Osteoblast (primary cell): ENCODE results near the gene NFKBIZ. TPM values are rescaled to one million over a fixed set of nuclear protein-coding genes. Genes with fewer than 3 reads are reported as not detected.

ENCODE experiments used
- DNase-seq: peaks from one replicate; pipeline ENCODE4 v3.0.0; 2011; ENCODE audit warnings: low spot score, mixed read lengths; ENCODE audit not compliant: insufficient read length; ENCODE audit errors: missing footprints
- H2AFZ ChIP-seq: 2 replicates; pipeline ENCODE4 v1.6.0; 2011; ENCODE audit warnings: mild to moderate bottlenecking, low read length
- H3K27ac ChIP-seq: 2 replicates; pipeline ENCODE4 v1.5.1; 2011; ENCODE audit warnings: mild to moderate bottlenecking, low read depth, low read length, moderate library complexity
- H3K27me3 ChIP-seq: 2 replicates; pipeline ENCODE4 v1.6.0; 2012; ENCODE audit warnings: mild to moderate bottlenecking, control low read depth, inconsistent platforms, low read length, moderate library complexity; ENCODE audit not compliant: insufficient read depth
- H3K36me3 ChIP-seq: 2 replicates; pipeline ENCODE4 v1.5.1; 2011; ENCODE audit warnings: mild to moderate bottlenecking, low read length, control low read depth, moderate library complexity; ENCODE audit not compliant: insufficient read depth
- H3K4me1 ChIP-seq: 2 replicates; pipeline ENCODE4 v1.5.1; 2011; ENCODE audit warnings: mild to moderate bottlenecking, low read length, control low read depth, moderate library complexity; ENCODE audit not compliant: insufficient read depth
- H3K4me2 ChIP-seq: 2 replicates; pipeline ENCODE4 v1.6.0; 2011; ENCODE audit warnings: mild to moderate bottlenecking, low read length; ENCODE audit not compliant: insufficient read depth
- H3K4me3 ChIP-seq: fragments of 200-600 bp; sonication (generic); 3 replicates; pipeline ENCODE4 v1.5.1; 2012; ENCODE audit warnings: mild to moderate bottlenecking, low read length, inconsistent platforms; ENCODE audit not compliant: insufficient read depth
- H3K79me2 ChIP-seq: 2 replicates; pipeline ENCODE4 v1.6.0; 2012; ENCODE audit warnings: mild to moderate bottlenecking, low read length, control low read depth, inconsistent platforms; ENCODE audit not compliant: insufficient read depth
- H3K9me3 ChIP-seq: 2 replicates; pipeline ENCODE4 v1.5.1; 2011; ENCODE audit warnings: low read depth, low read length, control low read depth
- H4K20me1 ChIP-seq: 2 replicates; pipeline ENCODE4 v1.6.0; 2012; ENCODE audit warnings: mild to moderate bottlenecking, low read length, control low read depth; ENCODE audit not compliant: insufficient read depth
- total RNA-seq: library from RNA; depleted of rRNA; stranded (reverse); fragments of >200 nt; gene quantifications from 2 replicates; pipeline ENCODE4 v1.2.3, GENCODE V29; 2012
- TF ChIP-seq, protein P1 (sequence below): IDR thresholded peaks from 2 replicates; pipeline ENCODE4 v1.5.1; 2011; ENCODE audit warnings: mild to moderate bottlenecking, low read depth, low read length, moderate library complexity; ENCODE audit errors: extremely low read depth

Gene NFKBIZ
- total RNA-seq, 1 donor = 55.0 TPM

DNA sequence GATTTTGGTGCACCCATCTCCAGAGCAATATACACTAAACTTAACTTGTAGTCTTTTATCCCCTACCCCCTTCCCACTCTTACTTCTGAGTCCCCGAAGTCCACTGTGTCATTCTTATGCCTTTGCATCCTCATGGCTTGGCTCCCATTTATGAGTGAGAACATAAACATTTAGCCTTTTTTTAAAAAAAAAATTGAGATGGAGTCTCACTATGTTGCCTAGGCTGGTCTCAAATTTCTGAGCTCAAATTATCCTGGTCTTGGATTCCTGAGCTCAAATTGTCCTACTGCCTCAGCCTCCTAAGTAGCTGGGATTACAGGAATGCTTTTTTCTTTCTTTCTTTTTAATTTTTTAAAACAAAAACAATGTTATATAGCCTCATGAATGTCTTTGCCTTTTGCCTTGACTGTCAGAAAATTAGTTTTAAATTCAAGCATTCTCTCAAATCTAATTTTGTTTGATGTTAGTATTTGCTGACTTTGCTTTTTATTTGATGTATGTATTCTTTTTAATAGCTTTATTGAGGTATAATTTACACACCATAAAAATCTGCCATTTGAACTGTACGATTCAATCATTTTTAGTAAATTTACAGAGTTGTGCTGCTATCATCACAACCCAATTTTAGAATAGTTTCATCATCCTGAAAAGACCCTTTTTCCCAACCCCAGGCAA lies 46.9 kb downstream of the NFKBIZ start:
- TF ChIP-seq, protein P1, sequence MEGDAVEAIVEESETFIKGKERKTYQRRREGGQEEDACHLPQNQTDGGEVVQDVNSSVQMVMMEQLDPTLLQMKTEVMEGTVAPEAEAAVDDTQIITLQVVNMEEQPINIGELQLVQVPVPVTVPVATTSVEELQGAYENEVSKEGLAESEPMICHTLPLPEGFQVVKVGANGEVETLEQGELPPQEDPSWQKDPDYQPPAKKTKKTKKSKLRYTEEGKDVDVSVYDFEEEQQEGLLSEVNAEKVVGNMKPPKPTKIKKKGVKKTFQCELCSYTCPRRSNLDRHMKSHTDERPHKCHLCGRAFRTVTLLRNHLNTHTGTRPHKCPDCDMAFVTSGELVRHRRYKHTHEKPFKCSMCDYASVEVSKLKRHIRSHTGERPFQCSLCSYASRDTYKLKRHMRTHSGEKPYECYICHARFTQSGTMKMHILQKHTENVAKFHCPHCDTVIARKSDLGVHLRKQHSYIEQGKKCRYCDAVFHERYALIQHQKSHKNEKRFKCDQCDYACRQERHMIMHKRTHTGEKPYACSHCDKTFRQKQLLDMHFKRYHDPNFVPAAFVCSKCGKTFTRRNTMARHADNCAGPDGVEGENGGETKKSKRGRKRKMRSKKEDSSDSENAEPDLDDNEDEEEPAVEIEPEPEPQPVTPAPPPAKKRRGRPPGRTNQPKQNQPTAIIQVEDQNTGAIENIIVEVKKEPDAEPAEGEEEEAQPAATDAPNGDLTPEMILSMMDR = no peak
- H3K79me2 ChIP-seq = no peaks in the 10 kb centered on the region
- no peaks in the 10 kb centered on the region for H3K9me3 ChIP-seq
- H3K4me3 ChIP-seq = no peak overlapping the region
- no peaks in the 10 kb centered on the region for H3K4me1 ChIP-seq
- no peaks in the 10 kb centered on the region for H4K20me1 ChIP-seq
- no peak overlapping the region for H2AFZ ChIP-seq
- no peaks in the 10 kb centered on the region for H3K27me3 ChIP-seq
- no peaks in the 10 kb centered on the region for H3K36me3 ChIP-seq
- no peak overlapping the region for H3K27ac ChIP-seq
- H3K4me2 ChIP-seq = no peak overlapping the region
- DNase-seq = no peak

DNA sequence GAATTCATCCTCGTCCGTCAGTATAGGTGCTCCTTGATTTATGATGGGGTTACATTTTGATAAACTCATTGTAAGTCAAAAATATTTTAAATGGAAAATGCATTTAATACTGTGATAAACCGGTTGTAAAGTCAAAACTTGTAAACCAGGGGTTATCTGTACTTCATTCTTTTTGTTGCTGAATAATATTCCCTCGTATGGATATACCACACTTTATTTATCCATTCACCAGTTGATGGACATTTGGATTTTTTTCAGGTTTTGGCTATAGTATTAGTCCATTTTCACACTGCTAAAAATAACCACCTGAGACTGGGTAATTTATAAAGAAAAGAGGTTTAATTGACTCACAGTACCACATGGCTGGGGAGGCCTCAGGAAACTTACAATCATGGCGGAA lies 47.7 kb downstream of the NFKBIZ start:
- no peaks in the 10 kb centered on the region for H4K20me1 ChIP-seq
- H3K4me3 ChIP-seq = no peak overlapping the region
- DNase-seq = no peak
- no peak overlapping the region for H3K27ac ChIP-seq
- no peak overlapping the region for H3K4me2 ChIP-seq
- no peaks in the 10 kb centered on the region for H3K4me1 ChIP-seq
- no peaks in the 10 kb centered on the region for H3K36me3 ChIP-seq
- TF ChIP-seq, protein P1 = no peak
- H3K27me3 ChIP-seq = no peaks in the 10 kb centered on the region
- no peak overlapping the region for H2AFZ ChIP-seq
- no peaks in the 10 kb centered on the region for H3K79me2 ChIP-seq
- H3K9me3 ChIP-seq = no peaks in the 10 kb centered on the region

- Histone ChIP-seq H3K4me1 (peaks cover 8% of the 10 kb centered on the region), H2AFZ (no peak overlapping the region), H4K20me1 (no peaks in the 10 kb centered on the region), H3K27me3 (no peaks in the 10 kb centered on the region), H3K9me3 (no peaks in the 10 kb centered on the region), H3K27ac (no peak overlapping the region), H3K36me3 (no peaks in the 10 kb centered on the region), H3K4me3 (no peak overlapping the region), H3K4me2 (no peak overlapping the region), H3K79me2 (no peaks in the 10 kb centered on the region)
- TF ChIP-seq, protein P1 = no peak
- no peak for DNase-seq
Observed at GRCh38 chr3:101898039-101898438, 48.7 kb downstream of the NFKBIZ start.

- Histone ChIP-seq H3K36me3 (no peaks in the 10 kb centered on the region), H3K27me3 (no peaks in the 10 kb centered on the region), H3K4me3 (no peak overlapping the region), H4K20me1 (no peaks in the 10 kb centered on the region), H3K4me1 (peaks cover 11% of the 10 kb centered on the region), H2AFZ (peak overlapping the region; percentile 40), H3K27ac (no peak overlapping the region), H3K79me2 (no peaks in the 10 kb centered on the region), H3K4me2 (no peak overlapping the region), H3K9me3 (no peaks in the 10 kb centered on the region)
- TF ChIP-seq, protein P1 = no peak
- no peak for DNase-seq
Observed at GRCh38 chr3:101898752-101899169, 49.4 kb downstream of the NFKBIZ start.
